Measurements from ENCODE around the gene CACNA2D4.

Gene CACNA2D4

DNA sequence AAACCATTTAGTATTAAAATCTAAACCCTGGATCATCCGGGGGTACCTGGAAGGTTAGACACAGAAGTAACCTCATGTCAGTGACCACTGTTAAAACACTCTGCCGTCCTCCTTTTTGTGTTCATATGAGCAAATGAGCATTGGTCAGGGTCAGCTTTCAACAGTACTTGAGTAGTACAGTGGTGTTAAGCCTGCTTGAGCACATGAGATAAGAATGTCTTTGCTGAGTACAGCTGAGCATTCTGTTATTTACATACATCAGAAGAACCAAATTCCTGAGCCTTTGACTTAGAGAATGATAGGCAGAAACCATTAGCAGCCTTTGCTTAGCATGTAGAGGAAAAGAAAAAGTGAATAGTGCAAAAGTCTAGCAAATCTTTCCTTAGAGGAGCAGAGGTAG, 136.7 kb downstream of the CACNA2D4 start:
- H3K4me1 ChIP-seq (ENCODE audit: control insufficient read depth, insufficient read depth, low read length) = no peaks in the 10 kb centered on the region
- H3K27me3 ChIP-seq (ENCODE audit: control insufficient read depth, insufficient read depth, low read length, poor library complexity, severe bottlenecking) = no peaks in the 10 kb centered on the region
- 88 to 93% methylated on average over 2 of the region's 2 CpGs for WGBS, 2 experiments
- no peak overlapping the region for H3K4me3 ChIP-seq (ENCODE audit: insufficient read depth, low read depth, low read length)
- H3K9me3 ChIP-seq (ENCODE audit: control insufficient read depth, low read length) = no peaks in the 10 kb centered on the region
- H3K27ac ChIP-seq (ENCODE audit: insufficient read depth, low read depth, low read length, poor library complexity, severe bottlenecking) = no peak overlapping the region
- peaks cover 8% of the 10 kb centered on the region for H3K36me3 ChIP-seq (ENCODE audit: control insufficient read depth, insufficient read depth, low read length)

DNA sequence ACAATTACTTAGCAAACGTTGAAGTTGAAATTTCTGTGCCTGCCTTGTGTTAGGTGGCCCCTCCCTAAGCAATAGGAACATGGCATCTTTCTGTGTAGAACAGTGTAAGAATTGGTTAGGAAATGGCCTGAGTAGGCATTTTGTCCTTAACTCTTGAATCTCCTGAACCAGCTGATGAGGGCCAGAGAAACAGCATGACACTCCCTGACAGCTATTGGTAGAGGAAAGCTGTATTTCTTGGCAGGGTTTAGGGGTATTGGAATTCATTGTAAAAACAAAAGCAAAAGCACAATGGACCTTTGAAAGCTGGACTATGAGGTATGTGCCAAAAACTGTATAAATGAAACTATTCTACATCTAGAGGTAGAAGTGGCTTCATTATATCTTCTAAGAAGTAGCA, 138.7 kb downstream of the CACNA2D4 start:
- H3K36me3 ChIP-seq (ENCODE audit: control insufficient read depth, insufficient read depth, low read length) = no peaks in the 10 kb centered on the region
- no peaks in the 10 kb centered on the region for H3K4me1 ChIP-seq (ENCODE audit: control insufficient read depth, insufficient read depth, low read length)
- no peak overlapping the region for H3K27ac ChIP-seq (ENCODE audit: insufficient read depth, low read depth, low read length, poor library complexity, severe bottlenecking)
- no peaks in the 10 kb centered on the region for H3K27me3 ChIP-seq (ENCODE audit: control insufficient read depth, insufficient read depth, low read length, poor library complexity, severe bottlenecking)
- 85 to 90% methylated on average over 1 of the region's 1 CpG for WGBS, 2 experiments
- H3K9me3 ChIP-seq (ENCODE audit: control insufficient read depth, low read length) = no peaks in the 10 kb centered on the region
- H3K4me3 ChIP-seq (ENCODE audit: insufficient read depth, low read depth, low read length) = no peak overlapping the region

DNA sequence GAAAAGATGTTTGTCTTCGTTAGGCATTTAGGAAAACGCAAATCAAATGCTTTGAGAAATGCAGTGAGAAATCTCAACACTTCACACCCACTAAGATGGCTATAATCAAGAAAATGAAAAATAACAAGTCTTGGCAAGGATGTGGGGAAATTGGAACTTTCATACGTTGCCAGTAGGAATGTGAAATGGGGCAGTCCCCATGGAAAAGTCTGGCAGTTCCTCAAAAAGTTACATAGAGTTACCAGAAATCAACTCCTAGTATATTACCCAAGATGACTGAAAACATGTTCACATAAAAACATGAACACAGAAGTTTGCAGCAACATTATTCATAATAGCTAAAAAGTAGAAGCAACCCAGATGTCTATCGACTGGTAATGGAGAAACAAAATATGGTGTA, 139.5 kb downstream of the CACNA2D4 start:
- 97% methylated on average over 4 of the region's 4 CpGs for WGBS, 2 experiments
- no peaks in the 10 kb centered on the region for H3K27me3 ChIP-seq (ENCODE audit: control insufficient read depth, insufficient read depth, low read length, poor library complexity, severe bottlenecking)
- no peaks in the 10 kb centered on the region for H3K36me3 ChIP-seq (ENCODE audit: control insufficient read depth, insufficient read depth, low read length)
- no peaks in the 10 kb centered on the region for H3K4me1 ChIP-seq (ENCODE audit: control insufficient read depth, insufficient read depth, low read length)
- H3K9me3 ChIP-seq (ENCODE audit: control insufficient read depth, low read length) = no peaks in the 10 kb centered on the region
- no peak overlapping the region for H3K27ac ChIP-seq (ENCODE audit: insufficient read depth, low read depth, low read length, poor library complexity, severe bottlenecking)
- H3K4me3 ChIP-seq (ENCODE audit: insufficient read depth, low read depth, low read length) = no peak overlapping the region

DNA sequence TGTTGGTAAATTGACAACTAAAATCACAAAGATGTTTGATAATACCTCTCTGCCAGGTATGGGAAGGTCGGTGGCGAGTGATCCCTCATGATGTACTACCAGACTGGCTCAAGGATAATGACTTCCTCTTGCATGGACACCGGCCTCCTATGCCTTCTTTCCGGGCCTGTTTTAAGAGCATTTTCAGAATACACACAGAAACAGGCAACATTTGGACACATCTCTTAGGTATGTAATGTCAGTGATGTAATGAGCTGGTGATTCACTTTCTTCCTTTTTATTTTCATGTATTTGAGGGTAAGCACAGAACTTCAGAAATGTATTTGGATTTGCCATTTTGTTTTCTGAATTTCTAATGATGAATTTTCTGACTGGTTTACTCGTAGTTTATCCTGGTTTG, 140.7 kb downstream of the CACNA2D4 start:
- WGBS, 2 experiments = 95 to 99% methylated on average over 5 of the region's 5 CpGs
- Histone ChIP-seq H3K4me1 (ENCODE audit: control insufficient read depth, insufficient read depth, low read length) (no peaks in the 10 kb centered on the region), H3K27ac (ENCODE audit: insufficient read depth, low read depth, low read length, poor library complexity, severe bottlenecking) (no peak overlapping the region), H3K4me3 (ENCODE audit: insufficient read depth, low read depth, low read length) (no peak overlapping the region), H3K9me3 (ENCODE audit: control insufficient read depth, low read length) (no peaks in the 10 kb centered on the region), H3K36me3 (ENCODE audit: control insufficient read depth, insufficient read depth, low read length) (no peaks in the 10 kb centered on the region), H3K27me3 (ENCODE audit: control insufficient read depth, insufficient read depth, low read length, poor library complexity, severe bottlenecking) (no peaks in the 10 kb centered on the region)

DNA sequence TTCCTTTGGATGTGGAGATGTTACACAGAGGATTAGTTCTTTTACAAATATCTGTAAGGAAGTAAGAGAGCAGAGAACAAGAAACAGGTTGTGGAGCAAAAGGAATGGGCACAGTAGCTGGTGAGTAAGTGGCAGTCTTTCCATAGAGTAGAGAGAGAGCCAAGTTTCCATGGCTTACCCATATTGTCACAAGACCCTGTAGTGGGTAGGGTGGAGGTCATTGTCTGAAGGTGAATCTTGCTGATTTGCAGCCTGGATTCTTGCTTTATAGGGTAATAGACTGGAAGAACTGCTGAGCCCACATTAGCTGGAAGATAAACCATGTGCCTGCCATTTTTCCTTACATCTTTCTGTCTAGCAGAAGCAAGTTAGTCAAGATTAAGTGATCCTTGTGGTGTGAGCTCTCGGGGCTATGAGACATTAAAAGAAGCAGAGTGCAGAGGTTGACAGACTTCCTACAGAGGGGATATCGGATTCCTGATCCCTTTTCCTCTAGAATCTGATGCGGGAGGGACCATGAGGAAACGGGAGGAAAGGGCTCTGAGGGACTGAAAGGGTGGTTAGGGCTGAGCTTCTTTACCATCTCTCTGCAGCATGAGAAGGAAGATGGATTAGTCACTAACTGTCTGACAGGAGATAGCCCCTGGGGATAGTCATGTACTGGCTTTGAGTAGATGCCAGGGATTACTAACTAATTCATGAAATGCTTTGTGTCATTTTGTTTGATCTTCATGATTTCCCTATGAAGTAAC, 142.1 kb downstream of the CACNA2D4 start:
- Histone ChIP-seq H3K4me3 (ENCODE audit: insufficient read depth, low read depth, low read length) (no peak overlapping the region), H3K36me3 (ENCODE audit: control insufficient read depth, insufficient read depth, low read length) (no peaks in the 10 kb centered on the region), H3K4me1 (ENCODE audit: control insufficient read depth, insufficient read depth, low read length) (no peaks in the 10 kb centered on the region)

GRCh38 chr12:1773937-1774655, 144.4 kb downstream of the CACNA2D4 start:
- Histone ChIP-seq H3K4me1 (ENCODE audit: control insufficient read depth, insufficient read depth, low read length) (no peaks in the 10 kb centered on the region), H3K27ac (ENCODE audit: insufficient read depth, low read depth, low read length, poor library complexity, severe bottlenecking) (no peak overlapping the region)

More for the DNA sequence above, 142.1 kb downstream of the CACNA2D4 start:
- no peaks in the 10 kb centered on the region for H3K27me3 ChIP-seq (ENCODE audit: control insufficient read depth, insufficient read depth, low read length, poor library complexity, severe bottlenecking)
- 40 to 42% methylated on average over 4 of the region's 4 CpGs for WGBS, 2 experiments
- H3K9me3 ChIP-seq (ENCODE audit: control insufficient read depth, low read length) = no peaks in the 10 kb centered on the region
- no peak overlapping the region for H3K27ac ChIP-seq (ENCODE audit: insufficient read depth, low read depth, low read length, poor library complexity, severe bottlenecking)

GRCh38 chr12:1769809-1770494, 148.5 kb downstream of the CACNA2D4 start:
- H3K4me1 ChIP-seq (ENCODE audit: control insufficient read depth, insufficient read depth, low read length) = no peaks in the 10 kb centered on the region
- H3K9me3 ChIP-seq (ENCODE audit: control insufficient read depth, low read length) = no peaks in the 10 kb centered on the region
- no peaks in the 10 kb centered on the region for H3K27me3 ChIP-seq (ENCODE audit: control insufficient read depth, insufficient read depth, low read length, poor library complexity, severe bottlenecking)
- H3K36me3 ChIP-seq (ENCODE audit: control insufficient read depth, insufficient read depth, low read length) = no peaks in the 10 kb centered on the region
- H3K4me3 ChIP-seq (ENCODE audit: insufficient read depth, low read depth, low read length) = no peak overlapping the region
- 88 to 96% methylated on average over 7 of the region's 8 CpGs for WGBS, 2 experiments
- H3K27ac ChIP-seq (ENCODE audit: insufficient read depth, low read depth, low read length, poor library complexity, severe bottlenecking) = no peak overlapping the region

More at GRCh38 chr12:1773937-1774655, 144.4 kb downstream of the CACNA2D4 start:
- 88 to 97% methylated on average over 4 of the region's 4 CpGs for WGBS, 2 experiments
- Histone ChIP-seq H3K9me3 (ENCODE audit: control insufficient read depth, low read length) (no peaks in the 10 kb centered on the region), H3K27me3 (ENCODE audit: control insufficient read depth, insufficient read depth, low read length, poor library complexity, severe bottlenecking) (no peaks in the 10 kb centered on the region), H3K4me3 (ENCODE audit: insufficient read depth, low read depth, low read length) (no peak overlapping the region), H3K36me3 (ENCODE audit: control insufficient read depth, insufficient read depth, low read length) (no peaks in the 10 kb centered on the region)

DNA sequence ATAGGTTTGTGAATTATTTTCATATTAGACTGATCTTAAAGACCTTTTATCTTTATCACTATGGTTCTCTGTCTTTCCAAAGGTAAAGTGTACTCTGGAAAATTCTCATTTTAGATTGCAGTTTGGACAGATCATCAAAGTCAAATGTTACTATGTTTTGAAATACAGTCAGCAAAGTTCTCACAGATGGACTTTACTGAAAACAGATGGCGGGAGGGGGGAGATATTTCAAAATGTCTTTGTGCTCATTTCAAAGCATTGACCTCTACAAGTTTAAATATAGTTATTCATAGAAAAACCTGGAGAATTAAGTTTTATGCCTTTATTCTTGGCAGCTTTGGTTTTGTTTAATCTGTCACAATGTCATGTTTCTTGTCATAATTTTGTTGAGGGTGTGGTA, 149.8 kb downstream of the CACNA2D4 start:
- Histone ChIP-seq H3K4me3 (ENCODE audit: insufficient read depth, low read depth, low read length) (no peak overlapping the region), H3K27ac (ENCODE audit: insufficient read depth, low read depth, low read length, poor library complexity, severe bottlenecking) (no peak overlapping the region), H3K36me3 (ENCODE audit: control insufficient read depth, insufficient read depth, low read length) (no peaks in the 10 kb centered on the region), H3K27me3 (ENCODE audit: control insufficient read depth, insufficient read depth, low read length, poor library complexity, severe bottlenecking) (no peaks in the 10 kb centered on the region), H3K9me3 (ENCODE audit: control insufficient read depth, low read length) (no peaks in the 10 kb centered on the region), H3K4me1 (ENCODE audit: control insufficient read depth, insufficient read depth, low read length) (no peaks in the 10 kb centered on the region)
- whole genome bisulfite sequencing, 2 experiments = 100% methylated on average over 1 of the region's 1 CpG

GRCh38 chr12:1767407-1768090, 150.9 kb downstream of the CACNA2D4 start:
- Histone ChIP-seq H3K36me3 (ENCODE audit: control insufficient read depth, insufficient read depth, low read length) (no peaks in the 10 kb centered on the region), H3K4me3 (ENCODE audit: insufficient read depth, low read depth, low read length) (no peak overlapping the region), H3K27me3 (ENCODE audit: control insufficient read depth, insufficient read depth, low read length, poor library complexity, severe bottlenecking) (no peaks in the 10 kb centered on the region), H3K4me1 (ENCODE audit: control insufficient read depth, insufficient read depth, low read length) (no peaks in the 10 kb centered on the region), H3K9me3 (ENCODE audit: control insufficient read depth, low read length) (no peaks in the 10 kb centered on the region), H3K27ac (ENCODE audit: insufficient read depth, low read depth, low read length, poor library complexity, severe bottlenecking) (no peak overlapping the region)
- 94 to 96% methylated on average over 1 of the region's 1 CpG for WGBS, 2 experiments

- no peaks in the 10 kb centered on the region for H3K9me3 ChIP-seq (ENCODE audit: control insufficient read depth, low read length)
- no peaks in the 10 kb centered on the region for H3K36me3 ChIP-seq (ENCODE audit: control insufficient read depth, insufficient read depth, low read length)
- no peak overlapping the region for H3K27ac ChIP-seq (ENCODE audit: insufficient read depth, low read depth, low read length, poor library complexity, severe bottlenecking)
- 78 to 100% methylated on average over 1 of the region's 1 CpG for WGBS, 2 experiments
- no peaks in the 10 kb centered on the region for H3K27me3 ChIP-seq (ENCODE audit: control insufficient read depth, insufficient read depth, low read length, poor library complexity, severe bottlenecking)
- H3K4me1 ChIP-seq (ENCODE audit: control insufficient read depth, insufficient read depth, low read length) = no peaks in the 10 kb centered on the region
- H3K4me3 ChIP-seq (ENCODE audit: insufficient read depth, low read depth, low read length) = no peak overlapping the region
These were observed 152.3 kb downstream of the CACNA2D4 start for GRCh38 chr12:1766110-1766509.
